Osteocyte (in vitro differentiated cells): ENCODE data around the gene MAMLD1. TPM values are rescaled to one million over a fixed set of nuclear protein-coding genes. Genes with fewer than 3 reads are reported as not detected.

Source experiments
- DNase-seq: peaks from one replicate; pipeline ENCODE4 v3.0.0; 2021; ENCODE audit warnings: mixed read lengths; ENCODE audit not compliant: unreplicated experiment; ENCODE audit errors: extremely low spot score
- H3K27ac Mint-ChIP-seq: one replicate; pipeline ENCODE4 v1.8.0; 2021; ENCODE audit warnings: mild to moderate bottlenecking, mixed read lengths; ENCODE audit not compliant: unreplicated experiment
- H3K27me3 Mint-ChIP-seq: one replicate; pipeline ENCODE4 v1.8.0; 2021; ENCODE audit warnings: mixed read lengths; ENCODE audit not compliant: unreplicated experiment
- H3K36me3 Mint-ChIP-seq: one replicate; pipeline ENCODE4 v1.8.0; 2021; ENCODE audit warnings: mixed read lengths; ENCODE audit not compliant: unreplicated experiment
- H3K4me1 Mint-ChIP-seq: one replicate; pipeline ENCODE4 v1.8.0; 2021; ENCODE audit warnings: mixed read lengths; ENCODE audit not compliant: unreplicated experiment
- H3K4me3 Mint-ChIP-seq: one replicate; pipeline ENCODE4 v1.8.0; 2021; ENCODE audit warnings: mild to moderate bottlenecking, moderate library complexity, mixed read lengths; ENCODE audit not compliant: unreplicated experiment
- H3K9me3 Mint-ChIP-seq: one replicate; pipeline ENCODE4 v1.8.0; 2021; ENCODE audit warnings: mixed read lengths; ENCODE audit not compliant: unreplicated experiment
- total RNA-seq: library from RNA; stranded (reverse); gene quantifications from 2 replicates; pipeline ENCODE4 v1.2.1, GENCODE V29; 2021
- TF ChIP-seq, protein P1 (sequence below): fragments of 200-600 bp; sonication (generic); IDR thresholded peaks from 2 replicates; pipeline ENCODE4 v1.5.0; 2021; ENCODE audit warnings: antibody characterized with exemption, mild to moderate bottlenecking, moderate library complexity

Gene MAMLD1
- total RNA-seq, 1 donor from 2014 or later, result 13.2 TPM

DNA sequence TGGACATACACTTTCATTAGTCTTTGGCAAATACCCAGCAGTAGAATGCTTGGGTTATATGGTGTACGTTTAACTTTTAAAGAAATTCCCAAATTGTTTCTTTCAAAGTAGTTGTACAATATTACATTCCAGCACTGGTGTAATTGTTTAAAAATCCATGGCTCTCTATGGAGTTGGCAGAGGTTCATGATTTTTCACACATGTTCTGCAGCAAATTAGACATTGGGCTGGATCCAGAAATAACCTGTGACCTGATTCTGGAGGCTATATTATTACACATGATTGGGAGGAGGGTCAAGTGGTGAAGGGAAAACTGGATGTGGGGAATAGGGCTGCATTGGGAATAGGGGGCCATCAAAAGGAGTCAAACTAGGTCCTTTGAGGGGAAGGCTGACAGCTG lies 41.9 kb downstream of the MAMLD1 start:
- Mint-ChIP-seq H3K4me1 (peaks cover 4% of the 10 kb centered on the region), H3K27ac (peak overlapping the region; percentile 52), H3K27me3 (no peaks in the 10 kb centered on the region), H3K9me3 (peaks cover 6% of the 10 kb centered on the region), H3K4me3 (no peak overlapping the region), H3K36me3 (no peaks in the 10 kb centered on the region)
- TF ChIP-seq, protein P1, sequence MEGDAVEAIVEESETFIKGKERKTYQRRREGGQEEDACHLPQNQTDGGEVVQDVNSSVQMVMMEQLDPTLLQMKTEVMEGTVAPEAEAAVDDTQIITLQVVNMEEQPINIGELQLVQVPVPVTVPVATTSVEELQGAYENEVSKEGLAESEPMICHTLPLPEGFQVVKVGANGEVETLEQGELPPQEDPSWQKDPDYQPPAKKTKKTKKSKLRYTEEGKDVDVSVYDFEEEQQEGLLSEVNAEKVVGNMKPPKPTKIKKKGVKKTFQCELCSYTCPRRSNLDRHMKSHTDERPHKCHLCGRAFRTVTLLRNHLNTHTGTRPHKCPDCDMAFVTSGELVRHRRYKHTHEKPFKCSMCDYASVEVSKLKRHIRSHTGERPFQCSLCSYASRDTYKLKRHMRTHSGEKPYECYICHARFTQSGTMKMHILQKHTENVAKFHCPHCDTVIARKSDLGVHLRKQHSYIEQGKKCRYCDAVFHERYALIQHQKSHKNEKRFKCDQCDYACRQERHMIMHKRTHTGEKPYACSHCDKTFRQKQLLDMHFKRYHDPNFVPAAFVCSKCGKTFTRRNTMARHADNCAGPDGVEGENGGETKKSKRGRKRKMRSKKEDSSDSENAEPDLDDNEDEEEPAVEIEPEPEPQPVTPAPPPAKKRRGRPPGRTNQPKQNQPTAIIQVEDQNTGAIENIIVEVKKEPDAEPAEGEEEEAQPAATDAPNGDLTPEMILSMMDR, result no peak
- no peak for DNase-seq

DNA sequence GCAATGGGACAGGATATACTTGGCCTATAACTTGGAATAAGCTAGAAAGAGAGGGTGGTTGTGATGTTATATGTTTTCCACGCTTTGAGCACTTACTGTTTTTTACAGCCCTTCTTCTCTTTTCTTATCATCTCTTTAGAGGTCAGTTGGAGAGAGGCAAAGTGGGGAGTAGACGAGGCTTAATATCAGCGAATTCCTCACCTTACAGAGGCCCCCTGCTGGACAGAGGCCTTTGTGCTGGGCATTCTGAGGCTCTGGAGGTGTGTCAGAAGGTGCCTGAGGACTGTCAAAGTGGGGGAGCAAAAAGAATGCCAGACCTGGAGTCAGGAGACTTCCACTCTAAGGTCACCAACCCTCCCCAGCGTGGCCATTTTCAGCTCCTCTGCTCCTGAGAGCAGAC lies 42.5 kb downstream of the MAMLD1 start:
- H3K4me1 Mint-ChIP-seq, result peaks cover 4% of the 10 kb centered on the region
- H3K27me3 Mint-ChIP-seq, result no peaks in the 10 kb centered on the region
- no peak overlapping the region for H3K27ac Mint-ChIP-seq
- TF ChIP-seq, protein P1, result no peak
- H3K4me3 Mint-ChIP-seq, result no peak overlapping the region
- peaks cover 6% of the 10 kb centered on the region for H3K9me3 Mint-ChIP-seq
- H3K36me3 Mint-ChIP-seq, result no peaks in the 10 kb centered on the region
- DNase-seq, result no peak

DNA sequence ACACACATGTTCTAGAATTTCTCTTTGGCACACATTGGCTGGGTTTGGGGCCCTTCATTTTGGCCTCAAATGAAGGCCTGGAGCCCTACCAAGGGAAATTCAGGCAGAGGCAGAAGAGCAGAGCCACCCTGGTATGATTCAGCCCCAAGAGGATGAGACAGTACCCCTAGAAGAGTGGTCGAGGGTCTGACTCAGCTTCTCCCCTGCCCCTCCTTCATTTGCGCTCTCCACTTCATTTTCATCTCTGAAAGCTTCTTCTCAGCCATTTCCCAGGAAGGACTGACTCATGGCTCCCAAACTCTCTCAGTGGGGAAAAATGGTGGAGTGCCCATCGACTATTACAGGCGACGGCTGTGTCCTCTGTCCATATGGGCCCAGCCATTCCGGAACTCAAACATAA lies 43.5 kb downstream of the MAMLD1 start:
- TF ChIP-seq, protein P1, result no peak
- no peak for DNase-seq
- Mint-ChIP-seq H3K27ac (no peak overlapping the region), H3K36me3 (no peaks in the 10 kb centered on the region), H3K9me3 (peaks cover 6% of the 10 kb centered on the region), H3K4me1 (peaks cover 4% of the 10 kb centered on the region), H3K4me3 (no peak overlapping the region), H3K27me3 (no peaks in the 10 kb centered on the region)

DNA sequence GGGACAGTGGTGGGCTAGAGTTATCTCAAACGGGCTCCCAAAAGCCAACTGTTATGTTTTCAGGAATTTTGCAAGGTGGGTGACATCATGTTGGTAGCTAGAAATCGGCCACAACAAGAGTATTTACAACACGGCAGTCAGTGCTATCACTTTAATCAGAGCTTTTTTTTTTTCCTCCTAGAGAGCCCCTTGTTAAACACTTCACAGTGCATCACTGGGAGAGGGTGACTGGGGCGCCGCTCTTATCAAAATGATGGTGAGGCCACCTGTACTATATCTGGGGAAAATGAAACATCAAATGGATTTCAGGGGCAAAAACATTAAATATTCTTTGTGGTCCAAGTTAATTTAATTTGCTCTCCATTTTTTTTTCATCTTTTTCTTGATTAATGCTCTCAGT lies 44.9 kb downstream of the MAMLD1 start:
- no peaks in the 10 kb centered on the region for H3K36me3 Mint-ChIP-seq
- H3K27me3 Mint-ChIP-seq, result no peaks in the 10 kb centered on the region
- TF ChIP-seq, protein P1, result no peak
- peaks cover 4% of the 10 kb centered on the region for H3K4me1 Mint-ChIP-seq
- no peak overlapping the region for H3K4me3 Mint-ChIP-seq
- H3K9me3 Mint-ChIP-seq, result peaks cover 6% of the 10 kb centered on the region
- no peak overlapping the region for H3K27ac Mint-ChIP-seq
- no peak for DNase-seq

DNA sequence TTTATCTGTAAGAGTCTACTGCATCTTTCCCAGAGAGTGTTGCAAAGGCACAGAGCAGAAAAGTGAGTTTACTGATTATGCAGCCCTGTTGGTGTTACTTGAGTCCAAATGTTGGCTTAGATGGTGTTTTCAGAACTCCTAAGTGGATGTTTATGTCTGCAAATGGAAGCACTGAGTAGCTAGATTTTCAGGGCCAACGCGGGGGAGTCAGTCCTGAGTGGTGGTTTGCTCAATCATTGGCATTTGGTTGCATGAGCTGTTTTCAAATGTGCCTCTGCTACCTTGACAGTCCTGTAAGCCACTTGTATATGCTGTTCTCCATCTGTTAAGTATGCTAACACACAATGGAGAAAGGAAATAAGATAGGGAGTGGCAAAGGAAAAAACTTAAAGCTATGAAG lies 45.4 kb downstream of the MAMLD1 start:
- H3K4me1 Mint-ChIP-seq, result peaks cover 4% of the 10 kb centered on the region
- no peaks in the 10 kb centered on the region for H3K27me3 Mint-ChIP-seq
- H3K9me3 Mint-ChIP-seq, result peaks cover 2% of the 10 kb centered on the region
- H3K36me3 Mint-ChIP-seq, result no peaks in the 10 kb centered on the region
- no peak overlapping the region for H3K4me3 Mint-ChIP-seq
- DNase-seq, result no peak
- TF ChIP-seq, protein P1, result no peak
- no peak overlapping the region for H3K27ac Mint-ChIP-seq
